Heart left ventricle (tissue), 13 donors: ENCODE data around the gene GRM7.

Experiments
- POLR2A ChIP-seq, 2 donors: fragments of 450-650 bp; IDR thresholded peaks; one replicate each; pipeline ENCODE4 v1.6.1; 2017; ENCODE audit warnings: antibody characterized with exemption in 2 of 2, mild to moderate bottlenecking in 2 of 2, moderate library complexity in 2 of 2
- TF ChIP-seq, protein P1 (sequence below), 12 donors: fragments of 200-600 bp; sonication (generic) in 4 of 12; IDR thresholded peaks; one replicate each; pipeline versions ENCODE4 v1.5.0 to v1.8.0; 2018 to 2022; ENCODE audit warnings: antibody characterized with exemption in 12 of 12, mild to moderate bottlenecking in 5 of 12
- donor health status: ischemic (EF 13 %, LVEDD 7.1; RV severe dilation, severe dysfunction).
- donor health status: DM: no; HTN: yes; CAD: no.
- donor health status: DM: no; HTN: no; CAD: no.
- donor health status: ischemic (EF 25% LVEDD 6.9; RV normal size, moderate dysfunction).
- donor health status: ischemic (EF 25% LVEDD 5.7; RV mildly dilated, moderate dysfunction).
- donor health status: ischemic (EF 35%, LVEDD 5.7; RV mildly dilated, moderate dysfunction).
- donor health status: nonischemic (EF 11% LVEDD 7.7; RV severe dilation, severe dysfunction).
- donor health status: DM: yes; HTN: yes; CAD: no.
- donor health status: PGD.
- donor health status: ischemic (EF 29% LVEDD 5.4; RV normal size, mild dysfunction).
- donor health status: nonischemic (EF 23%, LVEDD 6.1; RV moderate dilation, normal function).

DNA sequence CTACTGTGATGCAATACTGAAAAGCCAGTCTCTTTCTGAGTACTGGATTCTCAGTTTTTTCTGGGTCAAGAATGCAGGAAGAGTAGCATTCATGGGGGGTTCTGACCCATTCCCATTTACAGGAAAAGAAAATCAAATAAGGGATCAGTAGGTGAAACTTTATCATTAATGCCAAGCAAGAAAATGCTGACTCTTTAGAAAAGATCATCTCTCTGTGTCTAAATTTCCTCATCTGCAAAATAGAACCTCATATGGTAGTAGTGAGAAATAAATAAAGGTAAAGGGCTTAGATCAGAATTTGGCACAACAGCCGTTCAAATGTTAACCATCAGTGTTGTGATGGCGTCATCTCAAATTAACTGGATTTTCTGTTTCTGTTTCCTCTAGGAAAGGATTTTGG lies 833.1 kb downstream of the GRM7 start:
- TF ChIP-seq, protein P1, sequence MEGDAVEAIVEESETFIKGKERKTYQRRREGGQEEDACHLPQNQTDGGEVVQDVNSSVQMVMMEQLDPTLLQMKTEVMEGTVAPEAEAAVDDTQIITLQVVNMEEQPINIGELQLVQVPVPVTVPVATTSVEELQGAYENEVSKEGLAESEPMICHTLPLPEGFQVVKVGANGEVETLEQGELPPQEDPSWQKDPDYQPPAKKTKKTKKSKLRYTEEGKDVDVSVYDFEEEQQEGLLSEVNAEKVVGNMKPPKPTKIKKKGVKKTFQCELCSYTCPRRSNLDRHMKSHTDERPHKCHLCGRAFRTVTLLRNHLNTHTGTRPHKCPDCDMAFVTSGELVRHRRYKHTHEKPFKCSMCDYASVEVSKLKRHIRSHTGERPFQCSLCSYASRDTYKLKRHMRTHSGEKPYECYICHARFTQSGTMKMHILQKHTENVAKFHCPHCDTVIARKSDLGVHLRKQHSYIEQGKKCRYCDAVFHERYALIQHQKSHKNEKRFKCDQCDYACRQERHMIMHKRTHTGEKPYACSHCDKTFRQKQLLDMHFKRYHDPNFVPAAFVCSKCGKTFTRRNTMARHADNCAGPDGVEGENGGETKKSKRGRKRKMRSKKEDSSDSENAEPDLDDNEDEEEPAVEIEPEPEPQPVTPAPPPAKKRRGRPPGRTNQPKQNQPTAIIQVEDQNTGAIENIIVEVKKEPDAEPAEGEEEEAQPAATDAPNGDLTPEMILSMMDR (IDR thresholded peaks at IDR 0.05), result no peak
- no peak for TF ChIP-seq POLR2A (IDR thresholded peaks at IDR 0.05)
